ENCODE results near the gene CREB5. TPM values are rescaled to one million over a fixed set of nuclear protein-coding genes. Genes with fewer than 3 reads are reported as not detected.
"Not testable (repeated sequence)": the region's sequence is repeated elsewhere in the genome, so short reads cannot be mapped to it uniquely, and the experiment has no call there.

CREB5 gene
- total RNA-seq, 4 donors from 2014 or later = 0.88 to 31.4 (median 15.9) TPM

GRCh38 chr7:28595076-28595475 is 182.8 kb downstream of the CREB5 start:
- H3K27ac ChIP-seq = no peak overlapping the region
- no peaks in the 10 kb centered on the region for H3K9me3 ChIP-seq
- no peak overlapping the region for H3K4me3 ChIP-seq
- H3K27me3 ChIP-seq = no peaks in the 10 kb centered on the region
- H3K4me1 ChIP-seq = no peaks in the 10 kb centered on the region
- no peaks in the 10 kb centered on the region for H3K36me3 ChIP-seq
- TF ChIP-seq CTCF (IDR thresholded peaks at IDR 0.05) = no peak
- no peak for TF ChIP-seq POLR2A (IDR thresholded peaks at IDR 0.05)
- DNase-seq = no peak

GRCh38 chr7:28595801-28596200 is 183.5 kb downstream of the CREB5 start:
- no peaks in the 10 kb centered on the region for H3K27me3 ChIP-seq
- no peaks in the 10 kb centered on the region for H3K36me3 ChIP-seq
- no peaks in the 10 kb centered on the region for H3K4me1 ChIP-seq
- H3K9me3 ChIP-seq = no peaks in the 10 kb centered on the region
- no peak overlapping the region for H3K4me3 ChIP-seq
- no peak for TF ChIP-seq CTCF (IDR thresholded peaks at IDR 0.05)
- no peak for TF ChIP-seq POLR2A (IDR thresholded peaks at IDR 0.05)
- no peak for DNase-seq
- no peak overlapping the region for H3K27ac ChIP-seq

- Histone ChIP-seq H3K4me3 (no peak overlapping the region), H3K27ac (no peak overlapping the region), H3K9me3 (no peaks in the 10 kb centered on the region), H3K4me1 (no peaks in the 10 kb centered on the region), H3K36me3 (no peaks in the 10 kb centered on the region), H3K27me3 (no peaks in the 10 kb centered on the region)
- DNase-seq = no peak
- no peak for TF ChIP-seq POLR2A (IDR thresholded peaks at IDR 0.05)
- no peak for TF ChIP-seq CTCF (IDR thresholded peaks at IDR 0.05)
Observed at GRCh38 chr7:28596245-28596935, 184.1 kb downstream of the CREB5 start.

- TF ChIP-seq CTCF (IDR thresholded peaks at IDR 0.05) (no peak), POLR2A (IDR thresholded peaks at IDR 0.05) (no peak)
- H3K4me3 ChIP-seq = no peak overlapping the region
- no peak for DNase-seq
- no peak overlapping the region for H3K27ac ChIP-seq
- H3K4me1 ChIP-seq = no peaks in the 10 kb centered on the region
- no peaks in the 10 kb centered on the region for H3K36me3 ChIP-seq
- no peaks in the 10 kb centered on the region for H3K9me3 ChIP-seq
- H3K27me3 ChIP-seq = no peaks in the 10 kb centered on the region
Observed at GRCh38 chr7:28597284-28597683, 185.0 kb downstream of the CREB5 start.

GRCh38 chr7:28598037-28598436 is 185.7 kb downstream of the CREB5 start:
- DNase-seq, H3K27me3 ChIP-seq, H3K9me3 ChIP-seq, H3K4me3 ChIP-seq, H3K36me3 ChIP-seq, H3K4me1 ChIP-seq, H3K27ac ChIP-seq: not testable (repeated sequence)

- no peak overlapping the region for H3K27ac ChIP-seq
- H3K4me3 ChIP-seq = no peak overlapping the region
- H3K27me3 ChIP-seq = no peaks in the 10 kb centered on the region
- H3K36me3 ChIP-seq = no peaks in the 10 kb centered on the region
- H3K4me1 ChIP-seq = no peaks in the 10 kb centered on the region
- H3K9me3 ChIP-seq = no peaks in the 10 kb centered on the region
- no peak for DNase-seq
- no peak for TF ChIP-seq POLR2A (IDR thresholded peaks at IDR 0.05)
- TF ChIP-seq CTCF (IDR thresholded peaks at IDR 0.05) = no peak
Observed at GRCh38 chr7:28598586-28598985, 186.3 kb downstream of the CREB5 start.
